Measurements from ENCODE around the gene CXCL11. TPM values are rescaled to one million over a fixed set of nuclear protein-coding genes. Genes with fewer than 3 reads are reported as not detected.

Gene CXCL11
- total and polyA plus RNA-seq, 10 donors = 0.96 to 5.4 (median 2.2) TPM

DNA sequence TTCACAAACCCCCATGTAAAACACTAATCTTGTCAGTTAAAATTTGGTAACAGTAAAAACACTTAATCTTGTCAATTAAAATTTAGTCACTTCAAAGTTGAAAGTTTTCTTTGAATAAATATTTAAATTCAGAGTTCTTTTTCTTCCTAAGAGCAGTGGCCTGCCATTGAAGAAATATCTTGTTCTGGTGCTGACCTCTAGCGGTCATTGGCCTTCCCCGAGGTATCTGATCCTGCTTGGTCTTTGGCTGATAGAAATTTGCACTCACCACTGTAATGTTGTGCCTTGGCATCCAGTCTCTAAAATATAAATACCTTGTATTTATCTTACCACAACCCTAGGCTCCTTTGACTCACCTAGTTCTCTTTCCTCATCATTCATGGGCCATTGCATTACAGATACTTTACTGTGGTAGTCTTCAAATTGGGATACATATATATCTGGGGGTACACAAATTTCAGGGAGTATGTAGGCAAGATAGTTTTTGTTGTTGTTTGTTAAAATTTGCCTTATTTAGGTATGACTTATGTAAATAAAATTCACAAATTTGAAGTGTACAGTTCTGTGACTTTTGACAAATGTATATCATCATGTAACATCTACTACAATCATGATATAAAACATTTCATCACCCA, 31.9 kb upstream of the CXCL11 start:
- Histone ChIP-seq H3K4me1 (no peaks in the 10 kb centered on the region), H3K9me3 (no peaks in the 10 kb centered on the region), H3K27me3 (replicated peaks in 1 of 7) (no peaks in the 10 kb centered on the region), H3K27ac (no peak overlapping the region), H3K36me3 (no peaks in the 10 kb centered on the region), H3K4me3 (no peak overlapping the region)
- DNase-seq = no peak
- intact Hi-C loops (cut with DNase I; ENCODE audit: low total_unique reads) = loop anchor here (2.0 to 10.0 kb wide), 2 partner anchors 73 to 173 kb away; no protein-coding TSS in a partner anchor
- WGBS, 5 donors = 0 to 2% (median 0%) methylated on average over 2 of the region's 2 CpGs
- TF ChIP-seq POLR2A (IDR thresholded peaks at IDR 0.05) = no peak
- TF ChIP-seq POLR2AphosphoS5 (IDR thresholded peaks at IDR 0.05) = no peak
- TF ChIP-seq CTCF (IDR thresholded peaks at IDR 0.05 in 8 of 11, conservative IDR thresholded peaks at IDR 0.05 in 3 of 11) = peak; percentile 41 to 88 (median 81)

DNA sequence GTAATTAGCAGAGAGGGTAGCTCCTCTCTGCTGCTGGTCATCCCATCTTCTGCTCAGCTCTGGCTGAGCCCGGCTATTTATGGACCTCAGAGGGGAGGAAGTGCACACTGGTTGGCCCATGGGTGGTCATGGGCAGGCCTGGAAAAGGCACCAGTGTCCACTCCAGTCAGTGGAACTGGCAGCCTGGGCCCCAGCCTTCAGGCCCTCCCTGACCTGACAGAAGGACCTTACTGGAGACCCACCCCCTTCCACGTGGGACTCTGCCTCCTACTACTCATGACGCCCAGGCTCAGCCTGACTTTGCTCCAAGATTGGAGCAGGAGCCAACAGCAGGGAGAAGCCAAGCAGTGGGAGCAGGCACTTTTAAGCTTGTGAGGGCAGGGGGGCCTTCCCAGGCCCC, 30.7 kb upstream of the CXCL11 start:
- H3K36me3 ChIP-seq = no peaks in the 10 kb centered on the region
- H3K4me1 ChIP-seq = peaks cover 0 to 8% (median under 1%) of the 10 kb centered on the region in 6 donors
- H3K27ac ChIP-seq = no peak overlapping the region
- no peak for TF ChIP-seq POLR2AphosphoS5 (IDR thresholded peaks at IDR 0.05)
- no peak for TF ChIP-seq CTCF (IDR thresholded peaks at IDR 0.05 in 8 of 11, conservative IDR thresholded peaks at IDR 0.05 in 3 of 11)
- TF ChIP-seq POLR2A (IDR thresholded peaks at IDR 0.05) = no peak
- H3K4me3 ChIP-seq = no peak overlapping the region
- H3K27me3 ChIP-seq (replicated peaks in 1 of 7) = no peaks in the 10 kb centered on the region
- H3K9me3 ChIP-seq = no peaks in the 10 kb centered on the region
- WGBS, 5 donors = 70 to 100% (median 81%) methylated on average over 2 to 3 of the region's 3 CpGs
- intact Hi-C loops (cut with DNase I; ENCODE audit: low total_unique reads) = loop anchor here (10.0 kb wide), 1 partner anchor 172 kb away; no protein-coding TSS in a partner anchor
- DNase-seq = no peak

GRCh38 chr4:76061982-76062381, 26.1 kb upstream of the CXCL11 start:
- intact Hi-C loops (cut with DNase I; ENCODE audit: low total_unique reads) = loop anchor here (10.0 kb wide), 1 partner anchor 167 kb away; no protein-coding TSS in a partner anchor
- H3K4me3 ChIP-seq = no peak overlapping the region
- H3K9me3 ChIP-seq = no peaks in the 10 kb centered on the region
- DNase-seq = no peak
- WGBS, 5 donors = 21 to 50% (median 44%) methylated on average over 1 of the region's 1 CpG
- H3K27me3 ChIP-seq (replicated peaks in 1 of 7) = no peaks in the 10 kb centered on the region
- H3K27ac ChIP-seq = peak overlapping the region in 1 of 8 donors; percentile 37
- TF ChIP-seq CTCF (IDR thresholded peaks at IDR 0.05 in 8 of 11, conservative IDR thresholded peaks at IDR 0.05 in 3 of 11) = no peak
- no peak for TF ChIP-seq POLR2A (IDR thresholded peaks at IDR 0.05)
- TF ChIP-seq POLR2AphosphoS5 (IDR thresholded peaks at IDR 0.05) = no peak
- H3K4me1 ChIP-seq = peaks cover 0 to 22% (median 7%) of the 10 kb centered on the region in 6 donors
- no peaks in the 10 kb centered on the region for H3K36me3 ChIP-seq

- no peak overlapping the region for H3K4me3 ChIP-seq
- no peaks in the 10 kb centered on the region for H3K27me3 ChIP-seq (replicated peaks in 1 of 7)
- no peaks in the 10 kb centered on the region for H3K9me3 ChIP-seq
- no peak for TF ChIP-seq CTCF (IDR thresholded peaks at IDR 0.05 in 8 of 11, conservative IDR thresholded peaks at IDR 0.05 in 3 of 11)
- TF ChIP-seq POLR2AphosphoS5 (IDR thresholded peaks at IDR 0.05) = no peak
- TF ChIP-seq POLR2A (IDR thresholded peaks at IDR 0.05) = no peak
- WGBS, 5 donors = 46 to 82% (median 74%) methylated on average over 1 of the region's 1 CpG
- DNase-seq = no peak
- H3K36me3 ChIP-seq = no peaks in the 10 kb centered on the region
- H3K27ac ChIP-seq = peak overlapping the region in 1 of 8 donors; percentile 37
- intact Hi-C loops (cut with DNase I; ENCODE audit: low total_unique reads) = loop anchor here (10.0 kb wide), 1 partner anchor 167 kb away; no protein-coding TSS in a partner anchor
- peaks cover 0 to 22% (median 7%) of the 10 kb centered on the region in 6 donors for H3K4me1 ChIP-seq
Observed at GRCh38 chr4:76061421-76061820, 25.6 kb upstream of the CXCL11 start.

All from spleen (tissue), 11 donors.